HUES6 (cell line): ENCODE measurements around the gene CDH22.

Source experiments
- H3K27ac ChIP-seq: 2 replicates; pipeline ENCODE4 v1.7.0; 2013; ENCODE audit warnings: low read depth, mild to moderate bottlenecking, low read length, inconsistent platforms
- H3K27me3 ChIP-seq: 2 replicates; pipeline ENCODE4 v1.6.1; 2013; ENCODE audit warnings: low read length; ENCODE audit not compliant: control insufficient read depth, insufficient read depth
- H3K36me3 ChIP-seq: 2 replicates; pipeline ENCODE4 v1.6.1; 2013; ENCODE audit warnings: low read length; ENCODE audit not compliant: control insufficient read depth, insufficient read depth
- H3K4me1 ChIP-seq: 2 replicates; pipeline ENCODE4 v1.6.1; 2013; ENCODE audit warnings: low read length; ENCODE audit not compliant: control insufficient read depth, insufficient read depth
- H3K4me3 ChIP-seq: 2 replicates; pipeline ENCODE4 v1.5.1; 2013; ENCODE audit warnings: low read depth, low read length
- H3K9ac ChIP-seq: one replicate; pipeline ENCODE4 v1.6.1; 2013; ENCODE audit warnings: mild to moderate bottlenecking, low read length
- H3K9me3 ChIP-seq: 2 replicates; pipeline ENCODE4 v1.6.1; 2013; ENCODE audit warnings: low read depth, low read length; ENCODE audit not compliant: control insufficient read depth, insufficient read depth

CDH22 gene

DNA sequence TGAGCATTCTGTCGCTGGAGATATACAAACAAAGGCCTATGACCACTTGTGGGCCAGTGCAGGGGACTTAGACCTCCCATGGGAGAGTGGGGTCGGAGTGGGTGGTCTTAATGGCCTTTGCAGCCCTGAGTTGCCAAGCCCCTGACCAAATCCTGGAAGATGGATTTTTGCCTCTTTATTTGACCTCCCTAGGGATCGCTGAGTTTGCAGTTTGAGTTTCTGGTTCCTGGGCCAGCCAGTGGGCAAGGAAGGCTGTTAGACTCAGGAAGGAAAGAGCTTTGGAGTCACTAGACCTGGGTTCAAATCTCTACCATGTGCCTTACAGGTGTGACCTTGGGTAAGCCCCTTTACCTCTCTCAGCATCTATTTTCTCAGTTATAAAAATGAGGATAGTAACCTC lies 96.0 kb downstream of the CDH22 start:
- H3K27me3 ChIP-seq = no peaks in the 10 kb centered on the region
- H3K4me3 ChIP-seq = no peak overlapping the region
- H3K9me3 ChIP-seq = no peaks in the 10 kb centered on the region
- no peak overlapping the region for H3K27ac ChIP-seq
- no peaks in the 10 kb centered on the region for H3K36me3 ChIP-seq
- H3K9ac ChIP-seq = no peak overlapping the region
- H3K4me1 ChIP-seq = peaks cover 18% of the 10 kb centered on the region

DNA sequence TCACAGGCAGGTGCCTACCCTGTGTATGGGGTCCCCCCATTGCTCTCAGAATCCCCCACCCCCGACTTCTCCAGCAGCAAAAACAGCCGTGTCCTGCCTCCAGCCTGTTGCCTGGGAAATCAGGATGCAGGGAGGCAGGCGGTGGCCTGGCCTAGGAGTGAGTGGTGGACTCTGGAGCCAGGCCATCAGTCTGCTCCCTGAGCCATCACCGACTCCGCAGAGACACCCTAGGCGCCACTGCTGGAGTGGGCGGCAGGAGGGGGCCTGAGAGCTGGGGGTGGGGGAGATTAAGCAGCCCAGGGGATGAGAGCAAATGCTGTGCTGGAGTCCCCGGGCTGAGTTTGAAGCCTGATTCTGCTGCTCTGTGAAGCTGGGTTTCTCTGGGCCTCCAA lies 97.0 kb downstream of the CDH22 start:
- no peaks in the 10 kb centered on the region for H3K9me3 ChIP-seq
- no peaks in the 10 kb centered on the region for H3K36me3 ChIP-seq
- no peak overlapping the region for H3K9ac ChIP-seq
- no peak overlapping the region for H3K4me3 ChIP-seq
- H3K27ac ChIP-seq = no peak overlapping the region
- peaks cover 14% of the 10 kb centered on the region for H3K4me1 ChIP-seq
- no peaks in the 10 kb centered on the region for H3K27me3 ChIP-seq

DNA sequence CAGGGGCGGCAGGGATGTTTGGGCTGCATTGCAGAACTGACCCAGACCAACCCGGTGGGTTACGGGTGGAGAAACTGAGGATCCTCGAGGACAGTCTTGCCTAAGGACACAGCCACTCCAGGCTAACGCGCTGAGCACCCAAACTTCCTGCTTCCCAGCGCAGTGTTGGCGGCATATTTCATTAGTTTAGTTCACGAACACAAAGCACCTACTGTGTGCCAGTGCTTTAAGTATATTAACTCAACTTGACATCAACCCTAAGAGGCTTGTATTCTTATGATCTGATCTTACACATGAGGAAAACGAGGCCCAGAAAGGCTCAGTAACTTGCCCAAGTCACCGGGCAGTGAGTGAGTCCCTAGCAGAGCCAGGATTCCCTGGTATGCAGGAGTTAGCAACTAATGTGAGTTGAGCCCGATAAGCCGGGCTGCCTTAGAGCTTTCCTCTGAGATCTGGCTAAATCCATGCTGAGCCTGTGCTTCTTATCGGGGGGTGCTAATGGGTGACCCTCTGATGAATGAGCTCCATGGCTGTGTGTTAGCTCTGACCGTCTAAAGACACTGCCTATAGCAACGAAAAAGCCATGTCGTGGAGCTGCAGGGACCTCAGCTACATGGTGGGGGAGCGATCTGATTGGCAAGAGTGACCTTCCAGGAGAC lies 97.5 kb downstream of the CDH22 start:
- Histone ChIP-seq H3K4me3 (no peak overlapping the region), H3K9ac (no peak overlapping the region), H3K4me1 (peaks cover 12% of the 10 kb centered on the region), H3K27ac (no peak overlapping the region), H3K9me3 (no peaks in the 10 kb centered on the region), H3K27me3 (no peaks in the 10 kb centered on the region), H3K36me3 (no peaks in the 10 kb centered on the region)

DNA sequence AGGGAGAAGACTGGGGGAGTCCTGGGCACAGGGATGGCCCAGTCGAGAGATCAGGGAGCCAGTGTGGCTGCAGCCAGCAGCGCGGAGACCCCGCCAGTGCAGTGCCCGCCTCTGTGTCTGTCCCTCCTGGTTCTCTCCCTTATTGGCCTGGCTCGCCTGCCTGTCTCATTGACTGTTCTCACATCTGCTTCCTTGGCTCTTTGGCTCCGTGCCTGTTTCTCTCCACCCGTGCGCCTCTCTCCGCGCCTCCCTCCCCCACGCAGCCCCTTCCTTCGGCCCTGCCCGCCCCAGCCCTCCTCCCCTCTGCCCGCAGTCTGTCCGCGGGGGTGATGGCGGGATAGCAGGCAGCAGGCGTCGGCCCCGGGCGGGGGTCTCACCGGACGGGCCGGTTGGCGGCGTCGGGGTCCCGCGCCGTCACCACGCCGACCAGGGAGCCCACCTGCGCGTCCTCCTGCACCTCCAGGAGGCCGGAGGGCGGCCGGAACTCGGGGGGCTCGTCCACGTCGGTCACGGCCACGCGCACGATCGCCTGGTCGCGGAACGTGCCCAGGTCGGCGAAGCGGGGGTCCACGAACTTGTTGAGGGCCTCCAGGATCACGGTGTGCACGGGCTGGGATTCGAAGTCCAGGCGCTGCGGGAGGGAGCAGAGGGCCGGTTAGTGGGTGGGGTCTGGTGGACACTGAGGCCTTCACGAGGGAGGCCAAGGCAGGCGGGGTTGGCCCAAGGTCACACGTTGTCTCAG lies 98.2 kb downstream of the CDH22 start:
- peaks cover 9% of the 10 kb centered on the region; the same call in 1 of the 2 replicates for H3K4me1 ChIP-seq
- no peak overlapping the region for H3K27ac ChIP-seq
- H3K36me3 ChIP-seq = no peaks in the 10 kb centered on the region
- no peak overlapping the region for H3K4me3 ChIP-seq
- no peak overlapping the region for H3K9ac ChIP-seq
- no peaks in the 10 kb centered on the region for H3K27me3 ChIP-seq
- H3K9me3 ChIP-seq = no peaks in the 10 kb centered on the region

DNA sequence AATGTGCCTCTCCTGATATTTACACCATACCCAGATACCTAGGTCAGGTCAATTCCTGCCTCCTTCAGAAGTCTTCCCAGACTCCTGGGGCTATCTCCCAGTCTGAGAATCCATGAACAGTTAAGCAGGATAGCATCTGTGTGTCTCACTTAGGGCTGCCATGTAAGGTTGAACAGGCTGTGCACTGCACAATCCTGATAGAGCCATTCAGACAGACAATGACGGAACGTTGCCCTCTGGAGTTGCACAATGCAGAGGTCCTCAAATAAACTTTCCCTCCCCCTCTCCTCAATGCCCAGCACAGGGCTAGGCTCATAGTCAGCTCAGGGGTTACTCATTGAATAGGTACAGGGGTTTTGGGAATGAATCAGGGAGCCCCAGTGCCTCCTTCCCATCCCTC lies 100.5 kb downstream of the CDH22 start:
- Histone ChIP-seq H3K27me3 (no peaks in the 10 kb centered on the region), H3K4me3 (no peak overlapping the region), H3K9me3 (no peaks in the 10 kb centered on the region), H3K36me3 (no peaks in the 10 kb centered on the region), H3K27ac (no peak overlapping the region), H3K9ac (no peak overlapping the region), H3K4me1 (peaks cover 16% of the 10 kb centered on the region)

GRCh38 chr20:46206992-46207549 lies 101.2 kb downstream of the CDH22 start:
- Histone ChIP-seq H3K9me3 (no peaks in the 10 kb centered on the region), H3K4me1 (peaks cover 19% of the 10 kb centered on the region), H3K4me3 (no peak overlapping the region), H3K27ac (no peak overlapping the region), H3K27me3 (no peaks in the 10 kb centered on the region), H3K36me3 (no peaks in the 10 kb centered on the region), H3K9ac (no peak overlapping the region)

GRCh38 chr20:46206025-46206424 lies 102.3 kb downstream of the CDH22 start:
- H3K9ac ChIP-seq = no peak overlapping the region
- no peaks in the 10 kb centered on the region for H3K9me3 ChIP-seq
- no peak overlapping the region for H3K4me3 ChIP-seq
- peaks cover 19% of the 10 kb centered on the region for H3K4me1 ChIP-seq
- H3K36me3 ChIP-seq = no peaks in the 10 kb centered on the region
- H3K27me3 ChIP-seq = no peaks in the 10 kb centered on the region
- H3K27ac ChIP-seq = no peak overlapping the region

DNA sequence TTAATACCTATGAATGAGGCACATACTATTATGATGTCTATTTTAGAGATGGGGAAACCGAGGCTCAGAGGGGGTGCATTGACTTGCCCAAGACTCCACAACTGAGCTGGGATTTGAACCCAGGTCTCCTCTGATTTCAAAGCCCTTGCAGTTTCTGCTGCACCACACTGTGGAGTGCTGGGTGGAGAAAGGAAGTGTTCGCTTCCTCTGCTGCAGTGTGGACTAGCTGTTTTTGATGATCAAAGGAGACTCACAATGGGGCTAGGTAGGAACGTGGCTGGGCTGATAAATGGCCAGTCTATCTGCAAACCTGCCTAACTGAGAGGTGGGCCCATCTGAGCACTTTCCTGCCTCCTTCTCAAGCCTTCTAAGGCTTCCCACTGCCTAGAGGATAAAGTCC lies 102.9 kb downstream of the CDH22 start:
- Histone ChIP-seq H3K27me3 (no peaks in the 10 kb centered on the region), H3K4me3 (no peak overlapping the region), H3K27ac (no peak overlapping the region), H3K36me3 (no peaks in the 10 kb centered on the region), H3K4me1 (peaks cover 19% of the 10 kb centered on the region), H3K9ac (no peak overlapping the region), H3K9me3 (no peaks in the 10 kb centered on the region)

GRCh38 chr20:46204594-46205186 lies 103.6 kb downstream of the CDH22 start:
- Histone ChIP-seq H3K27ac (no peak overlapping the region), H3K4me3 (no peak overlapping the region), H3K9me3 (no peaks in the 10 kb centered on the region), H3K27me3 (no peaks in the 10 kb centered on the region), H3K4me1 (peaks cover 19% of the 10 kb centered on the region), H3K9ac (no peak overlapping the region), H3K36me3 (no peaks in the 10 kb centered on the region)

GRCh38 chr20:46203510-46203837 lies 104.8 kb downstream of the CDH22 start:
- Histone ChIP-seq H3K4me3 (no peak overlapping the region), H3K36me3 (no peaks in the 10 kb centered on the region), H3K4me1 (peaks cover 26% of the 10 kb centered on the region), H3K9me3 (no peaks in the 10 kb centered on the region), H3K27ac (no peak overlapping the region), H3K27me3 (peaks cover 6% of the 10 kb centered on the region; the same call in 1 of the 2 replicates), H3K9ac (no peak overlapping the region)
